ENCODE results near the gene CDC23. TPM values are rescaled to one million over a fixed set of nuclear protein-coding genes. Genes with fewer than 3 reads are reported as not detected.
"Not testable (repeated sequence)": the region's sequence is repeated elsewhere in the genome, so short reads cannot be mapped to it uniquely, and the experiment has no call there.

CDC23 gene
- 33.8 TPM for polyA plus RNA-seq (ENCODE audit: insufficient read length)

- DNase-seq: peak; percentile 97
These were observed at the start of gene CDC23 for GRCh38 chr5:138213161-138214029. CDC23 (minus strand) TSS chr5:138213323; CDS start chr5:138213312, 11 bp downstream.

GRCh38 chr5:138258704-138259292 is 45.7 kb upstream of the CDC23 start:
- DNase-seq: no peak

GRCh38 chr5:138257583-138257982 is 44.5 kb upstream of the CDC23 start:
- no peak for DNase-seq

GRCh38 chr5:138252944-138253343 is 39.8 kb upstream of the CDC23 start:
- no peak for DNase-seq

GRCh38 chr5:138247800-138248199 is 34.7 kb upstream of the CDC23 start:
- not testable (repeated sequence) for DNase-seq

GRCh38 chr5:138246822-138247221 is 33.7 kb upstream of the CDC23 start:
- no peak for DNase-seq

- DNase-seq: no peak
These were observed 33.2 kb upstream of the CDC23 start for GRCh38 chr5:138246334-138246733.

GRCh38 chr5:138245717-138246116 is 32.6 kb upstream of the CDC23 start:
- DNase-seq: no peak

- DNase-seq: no peak
These were observed 30.7 kb upstream of the CDC23 start for GRCh38 chr5:138243794-138244193.

GRCh38 chr5:138241688-138242571 is 28.8 kb upstream of the CDC23 start:
- DNase-seq: no peak

- DNase-seq: no peak
These were observed 27.7 kb upstream of the CDC23 start for GRCh38 chr5:138240650-138241385.

- no peak for DNase-seq
These were observed 24.9 kb upstream of the CDC23 start for GRCh38 chr5:138238034-138238433.

- DNase-seq: no peak
These were observed 21.5 kb upstream of the CDC23 start for GRCh38 chr5:138234651-138235050.

- DNase-seq: no peak
These were observed 20.2 kb upstream of the CDC23 start for GRCh38 chr5:138233280-138233679.

- DNase-seq: no peak
These were observed 18.0 kb upstream of the CDC23 start for GRCh38 chr5:138230981-138231589.

- no peak for DNase-seq
These were observed 17.1 kb upstream of the CDC23 start for GRCh38 chr5:138230261-138230660.

- no peak for DNase-seq
These were observed 16.3 kb upstream of the CDC23 start for GRCh38 chr5:138229387-138229786.

- no peak for DNase-seq
These were observed 13.8 kb upstream of the CDC23 start for GRCh38 chr5:138226910-138227309.

- no peak for DNase-seq
These were observed 11.6 kb upstream of the CDC23 start for GRCh38 chr5:138224712-138225111.

GRCh38 chr5:138223532-138223931 is 10.4 kb upstream of the CDC23 start:
- DNase-seq: no peak

GRCh38 chr5:138216799-138217198 is 3.7 kb upstream of the CDC23 start:
- DNase-seq: no peak

- DNase-seq: no peak
These were observed 329 bp downstream of the CDC23 start for GRCh38 chr5:138212828-138213160.
